Measurements from ENCODE around the gene FMN1.

The FMN1 gene

GRCh38 chr15:32825219-32825618, 369.3 kb downstream of the FMN1 start:
- DNase-seq (ENCODE audit: low read depth), result no peak

- DNase-seq (ENCODE audit: low read depth), result peak; percentile 72
These were observed 369.7 kb downstream of the FMN1 start for GRCh38 chr15:32824777-32825176.

DNA sequence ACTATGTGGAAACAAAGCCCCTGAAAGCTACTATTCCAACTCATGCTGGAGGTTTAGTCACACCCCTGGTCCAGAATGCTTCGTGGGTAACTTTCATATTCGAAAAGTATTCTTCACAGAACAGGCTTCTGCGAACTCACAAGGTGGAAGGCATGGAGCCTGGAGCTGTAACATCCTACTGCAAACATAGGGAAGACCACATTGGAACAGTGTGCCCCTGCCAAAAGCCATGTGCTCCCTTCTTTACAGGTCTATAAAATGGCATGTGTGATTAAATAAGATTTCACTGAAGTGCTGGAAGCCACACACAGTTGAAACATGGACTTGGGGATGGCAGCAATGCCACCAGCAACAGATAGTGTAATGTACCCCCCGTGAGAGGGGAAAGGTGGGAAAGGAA, 370.8 kb downstream of the FMN1 start:
- DNase-seq (ENCODE audit: low read depth), result no peak

- no peak for DNase-seq (ENCODE audit: low read depth)
These were observed 371.8 kb downstream of the FMN1 start for GRCh38 chr15:32822739-32823138.

- no peak for DNase-seq (ENCODE audit: low read depth)
These were observed 375.1 kb downstream of the FMN1 start for GRCh38 chr15:32819448-32819847.

- peak; percentile 93 for DNase-seq (ENCODE audit: low read depth)
These were observed 375.6 kb downstream of the FMN1 start for GRCh38 chr15:32818758-32819447.

DNA sequence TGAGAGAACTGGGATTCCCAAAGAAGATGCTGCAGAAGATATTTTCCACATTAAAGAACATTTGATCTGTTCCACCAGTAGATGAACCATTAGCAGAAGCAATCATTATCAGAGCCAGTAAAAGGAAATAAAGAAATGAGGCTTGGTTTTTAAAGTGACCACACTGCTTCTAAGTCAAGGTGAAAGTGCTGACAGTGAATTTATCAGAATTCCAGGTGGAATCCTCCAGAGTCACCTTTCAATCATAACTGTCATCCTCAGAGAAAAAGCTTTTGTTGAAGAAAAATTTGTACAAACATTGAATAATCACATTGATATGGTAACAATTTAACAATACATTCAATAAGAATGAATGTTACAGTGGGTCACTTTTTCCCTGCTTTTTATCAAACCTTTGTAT, 376.9 kb downstream of the FMN1 start:
- no peak for DNase-seq (ENCODE audit: low read depth)

GRCh38 chr15:32807331-32807730, 387.2 kb downstream of the FMN1 start:
- no peak for DNase-seq (ENCODE audit: low read depth)

DNA sequence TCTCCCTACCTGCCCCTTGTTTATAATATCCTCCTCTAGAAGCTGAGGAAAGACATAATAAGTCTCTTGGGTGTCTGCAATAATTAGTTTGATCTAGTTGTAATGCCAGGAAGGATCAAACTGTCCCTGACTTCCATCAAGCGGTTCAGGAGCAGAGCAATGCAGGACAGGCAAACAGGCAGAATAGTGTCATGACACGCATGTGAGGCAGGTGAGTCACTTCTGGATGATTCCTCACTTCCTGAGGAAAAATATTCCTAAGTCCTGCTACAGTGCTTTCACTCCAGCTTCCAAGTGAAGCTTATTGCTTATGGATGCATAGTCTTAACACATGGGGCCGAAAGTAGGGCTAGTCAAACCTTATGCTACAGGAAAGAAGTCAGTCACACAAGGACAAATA, 390.9 kb downstream of the FMN1 start:
- DNase-seq (ENCODE audit: low read depth), result no peak

GRCh38 chr15:32802286-32802936, 392.1 kb downstream of the FMN1 start:
- peak; percentile 68 for DNase-seq (ENCODE audit: low read depth)

- DNase-seq (ENCODE audit: low read depth), result no peak
These were observed 394.5 kb downstream of the FMN1 start for GRCh38 chr15:32799936-32800535.

GRCh38 chr15:32796856-32797255, 397.7 kb downstream of the FMN1 start:
- no peak for DNase-seq (ENCODE audit: low read depth)

DNA sequence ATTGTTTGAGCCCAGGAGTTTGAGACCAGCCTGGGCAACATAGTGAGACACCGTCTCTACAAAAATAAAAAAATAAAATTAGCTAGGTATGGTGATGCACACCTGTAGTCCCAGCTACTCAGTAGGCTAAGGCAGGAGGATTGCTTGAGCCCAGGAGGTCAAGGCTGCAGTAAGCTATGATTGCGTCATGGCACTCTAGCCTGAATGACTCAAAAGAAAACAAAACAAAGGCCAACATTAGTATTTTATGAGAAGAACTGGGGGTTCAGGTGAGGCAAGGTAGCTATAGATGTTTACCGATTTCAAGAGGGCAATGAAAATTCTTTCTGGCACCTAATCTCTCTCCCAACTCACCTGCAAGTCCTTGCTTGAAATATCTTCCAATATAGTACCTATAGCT, 399.5 kb downstream of the FMN1 start:
- no peak for DNase-seq (ENCODE audit: low read depth)

- no peak for DNase-seq (ENCODE audit: low read depth)
These were observed 402.1 kb downstream of the FMN1 start for GRCh38 chr15:32792436-32792835.

- peak; percentile 35 for DNase-seq (ENCODE audit: low read depth)
These were observed 404.0 kb downstream of the FMN1 start for GRCh38 chr15:32790352-32790999.

GRCh38 chr15:32787949-32788348, 406.6 kb downstream of the FMN1 start:
- no peak for DNase-seq (ENCODE audit: low read depth)

GRCh38 chr15:32786906-32787305, 407.6 kb downstream of the FMN1 start:
- DNase-seq (ENCODE audit: low read depth), result no peak

GRCh38 chr15:32784581-32784980, 409.9 kb downstream of the FMN1 start:
- no peak for DNase-seq (ENCODE audit: low read depth)

DNA sequence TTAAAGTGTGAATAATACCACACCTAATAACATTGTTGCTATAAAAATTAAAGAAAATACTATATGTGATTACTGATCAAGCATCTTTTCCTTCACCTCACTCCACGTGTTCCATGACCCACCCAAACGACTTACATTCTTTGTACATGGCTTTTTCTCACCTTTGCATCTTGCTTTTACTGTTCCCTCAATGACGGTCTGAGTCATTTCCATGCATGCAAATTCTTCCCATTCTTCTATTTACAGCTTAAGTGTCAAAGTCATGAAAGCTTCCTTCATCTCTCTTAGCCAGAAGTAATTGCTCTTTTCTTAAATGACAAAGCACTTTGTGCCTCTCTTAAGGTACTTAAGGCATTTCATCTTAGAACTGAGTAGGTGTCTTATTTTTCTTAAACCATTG, 412.7 kb downstream of the FMN1 start:
- DNase-seq (ENCODE audit: low read depth), result no peak

DNA sequence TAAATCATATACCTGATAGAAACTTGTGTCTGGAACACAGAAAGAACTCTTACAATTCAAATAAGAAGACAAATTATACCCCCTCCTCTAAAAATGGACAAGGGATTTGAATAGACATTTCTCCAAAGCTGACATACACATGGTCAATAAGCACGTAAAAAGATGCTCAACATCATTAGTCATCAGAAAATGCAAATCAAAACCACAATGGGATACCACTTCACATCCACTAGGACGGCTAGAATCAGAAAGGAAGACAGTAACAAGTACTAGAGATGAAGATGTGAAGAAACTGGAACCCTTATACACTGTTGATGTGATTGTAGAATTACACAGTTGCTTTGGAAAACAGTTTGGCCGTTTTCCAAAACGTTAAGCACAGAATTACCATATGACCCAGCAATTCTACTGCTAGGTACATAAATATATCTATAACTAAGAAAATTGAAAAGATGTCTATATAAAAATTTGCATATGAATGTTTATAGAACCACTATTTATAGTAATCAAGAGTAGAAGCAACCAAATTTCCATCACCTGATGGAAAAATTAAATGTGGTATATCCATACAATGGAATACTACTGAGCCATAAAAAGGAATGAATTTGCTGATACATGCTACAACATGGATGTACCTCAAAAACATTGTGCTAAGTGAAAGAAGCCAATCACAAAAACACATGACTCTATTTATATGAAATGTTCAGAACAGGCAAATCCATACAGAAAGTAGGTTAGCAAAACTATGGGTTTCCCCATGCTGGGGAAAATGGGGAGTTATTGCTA, 415.9 kb downstream of the FMN1 start:
- DNase-seq (ENCODE audit: low read depth), result no peak

GRCh38 chr15:32775103-32775502, 419.4 kb downstream of the FMN1 start:
- no peak for DNase-seq (ENCODE audit: low read depth)

GRCh38 chr15:32774022-32774421, 420.5 kb downstream of the FMN1 start:
- DNase-seq (ENCODE audit: low read depth), result peak; percentile 95

Data from GM04504 (cell line).